Spleen (tissue), 11 donors: ENCODE measurements around the gene RFTN1. TPM values are rescaled to one million over a fixed set of nuclear protein-coding genes. Genes with fewer than 3 reads are reported as not detected.
A peak's percentile ranks its signal among the peaks of the same experiment; 100 is the strongest.

Experiments used
- DNase-seq: peaks from one replicate; pipeline ENCODE4 v3.0.0-alpha.2; 2020
- H3K27ac ChIP-seq, 8 donors: fragments of 200-600 bp; sonication (generic) in 7 of 8; 1 replicate in 4 of 8; 2 replicates in 4 of 8; pipeline versions ENCODE4 v1.5.0 to v1.8.0; 2016 to 2021; ENCODE audit warnings: inconsistent platforms in 4 of 8, mild to moderate bottlenecking in 4 of 8, moderate library complexity in 1 of 8
- H3K27me3 ChIP-seq, 7 donors: fragments of 200-600 bp; sonication (generic) in 6 of 7; replicated peaks in 1 of 7; 1 replicate in 4 of 7; 2 replicates in 3 of 7; pipeline versions ENCODE4 v1.5.0 to v1.8.0; 2016 to 2021; ENCODE audit warnings: inconsistent platforms in 3 of 7, mild to moderate bottlenecking in 1 of 7
- H3K36me3 ChIP-seq, 6 donors: fragments of 200-600 bp; sonication (generic) in 5 of 6; 1 replicate in 4 of 6; 2 replicates in 2 of 6; pipeline versions ENCODE4 v1.5.0 to v1.8.0; 2016 to 2021; ENCODE audit warnings: inconsistent platforms in 2 of 6
- H3K4me1 ChIP-seq, 6 donors: fragments of 200-600 bp; sonication (generic) in 5 of 6; 1 replicate in 3 of 6; 2 replicates in 3 of 6; pipeline versions ENCODE4 v1.5.0 to v1.8.0; 2016 to 2021; ENCODE audit warnings: inconsistent platforms in 3 of 6
- H3K4me3 ChIP-seq, 8 donors: fragments of 200-600 bp; sonication (generic) in 7 of 8; 1 replicate in 4 of 8; 2 replicates in 4 of 8; pipeline versions ENCODE4 v1.5.0 to v1.8.0; 2016 to 2021; ENCODE audit warnings: inconsistent platforms in 4 of 8, mild to moderate bottlenecking in 4 of 8, moderate library complexity in 2 of 8
- H3K9me3 ChIP-seq, 8 donors: fragments of 200-600 bp; sonication (generic) in 7 of 8; 1 replicate in 4 of 8; 2 replicates in 4 of 8; pipeline versions ENCODE4 v1.5.0 to v1.8.0; 2016 to 2021; ENCODE audit warnings: inconsistent platforms in 4 of 8
- POLR2A ChIP-seq, 3 donors: fragments of 450-650 bp; IDR thresholded peaks; one replicate each; pipeline ENCODE4 v1.5.1; 2017; ENCODE audit warnings: antibody characterized with exemption in 3 of 3, mild to moderate bottlenecking in 1 of 3
- POLR2AphosphoS5 ChIP-seq, 3 donors: sonication (generic); formaldehyde crosslinking; IDR thresholded peaks; one replicate each; pipeline ENCODE4 v1.5.1; 2017; ENCODE audit warnings: antibody characterized with exemption in 3 of 3
- WGBS, 5 donors: extraction: QIAGEN DNeasy Blood & Tissue Kit in 3 of 5; methylation state at CpG; one replicate each; pipeline versions ENCODE4 v1.1.5 to v1.1.7; 2013 to 2018; 5-methylcytosine and 5-hydroxymethylcytosine counted together
- intact Hi-C: fragments of 100-400 bp; cut with DNase I; formaldehyde crosslinking; loops from one replicate; pipeline ENCODE4 v1.15.0; 2023; ENCODE audit warnings: low total_unique reads
- polyA plus RNA-seq, 3 donors: library from polyadenylated mRNA; stranded (reverse); fragments of 200-250 nt; gene quantifications; one replicate each; pipeline ENCODE4 v1.2.1, GENCODE V29; 2013
- total RNA-seq, 7 donors: library from RNA; depleted of rRNA in 3 of 7; stranded (reverse); fragments of >200 nt in 3 of 7; fragmentation: NEBNext Ultra II Directional in 4 of 7; extraction: Animal tissue kit (Norgen Biotek cat#: 25700) in 4 of 7; gene quantifications; one replicate each; pipeline versions ENCODE4 v1.1.0 to v1.2.1, GENCODE V29; 2016 to 2021
- TF ChIP-seq, protein P1 (sequence below), 11 experiments: fragments of 200-600 bp in 7 of 11; fragments of 450-650 bp in 4 of 11; sonication (generic) in 4 of 11; IDR thresholded peaks in 8 of 11; conservative IDR thresholded peaks in 3 of 11; 1 replicate in 7 of 11; 2 replicates in 4 of 11; pipeline versions ENCODE4 v1.4.0 to v1.8.0; 2016 to 2021; ENCODE audit warnings: antibody characterized with exemption in 11 of 11, inconsistent platforms in 4 of 11, mild to moderate bottlenecking in 1 of 11
- donor health status: healthy with polysubstance abuse.
- donor health status: DM: no; HTN: no; CAD: no; lungs with moderate emphysema.
- donor health status: DM: no; HTN: no; CAD: no.
- donor health status: Bipolar disorder and iron deficiency.
- donor health status: healthy.
- donor health status: DM: no; HTN: no; CAD: no.
- donor health status: DM: yes; HTN: yes; CAD: no.

The RFTN1 gene
- total and polyA plus RNA-seq, 10 donors = 30.4 to 106 (median 75.3) TPM

GRCh38 chr3:16381426-16381825, 132.1 kb downstream of the RFTN1 start:
- Histone ChIP-seq H3K36me3 (peaks cover 0 to 15% (median 0%) of the 10 kb centered on the region in 6 donors), H3K9me3 (peaks cover 0 to 14% (median 0%) of the 10 kb centered on the region in 8 donors), H3K4me1 (peaks cover 20 to 62% (median 26%) of the 10 kb centered on the region in 6 donors), H3K27ac (no peak overlapping the region), H3K4me3 (no peak overlapping the region), H3K27me3 (no peaks in the 10 kb centered on the region)
- WGBS, 5 donors = 73 to 94% (median 91%) methylated on average over 4 of the region's 4 CpGs
- DNase-seq = no peak
- intact Hi-C loops = no loop called here
- TF ChIP-seq, protein P1, sequence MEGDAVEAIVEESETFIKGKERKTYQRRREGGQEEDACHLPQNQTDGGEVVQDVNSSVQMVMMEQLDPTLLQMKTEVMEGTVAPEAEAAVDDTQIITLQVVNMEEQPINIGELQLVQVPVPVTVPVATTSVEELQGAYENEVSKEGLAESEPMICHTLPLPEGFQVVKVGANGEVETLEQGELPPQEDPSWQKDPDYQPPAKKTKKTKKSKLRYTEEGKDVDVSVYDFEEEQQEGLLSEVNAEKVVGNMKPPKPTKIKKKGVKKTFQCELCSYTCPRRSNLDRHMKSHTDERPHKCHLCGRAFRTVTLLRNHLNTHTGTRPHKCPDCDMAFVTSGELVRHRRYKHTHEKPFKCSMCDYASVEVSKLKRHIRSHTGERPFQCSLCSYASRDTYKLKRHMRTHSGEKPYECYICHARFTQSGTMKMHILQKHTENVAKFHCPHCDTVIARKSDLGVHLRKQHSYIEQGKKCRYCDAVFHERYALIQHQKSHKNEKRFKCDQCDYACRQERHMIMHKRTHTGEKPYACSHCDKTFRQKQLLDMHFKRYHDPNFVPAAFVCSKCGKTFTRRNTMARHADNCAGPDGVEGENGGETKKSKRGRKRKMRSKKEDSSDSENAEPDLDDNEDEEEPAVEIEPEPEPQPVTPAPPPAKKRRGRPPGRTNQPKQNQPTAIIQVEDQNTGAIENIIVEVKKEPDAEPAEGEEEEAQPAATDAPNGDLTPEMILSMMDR (IDR thresholded peaks at IDR 0.05 in 8 of 11, conservative IDR thresholded peaks at IDR 0.05 in 3 of 11) = no peak
- no peak for TF ChIP-seq POLR2AphosphoS5 (IDR thresholded peaks at IDR 0.05)
- TF ChIP-seq POLR2A (IDR thresholded peaks at IDR 0.05) = no peak

- Histone ChIP-seq H3K36me3 (peaks cover 0 to 23% (median 0%) of the 10 kb centered on the region in 6 donors), H3K27me3 (no peaks in the 10 kb centered on the region), H3K4me1 (peaks cover 22 to 72% (median 31%) of the 10 kb centered on the region in 6 donors), H3K4me3 (no peak overlapping the region), H3K9me3 (peaks cover 0 to 14% (median 0%) of the 10 kb centered on the region in 8 donors), H3K27ac (no peak overlapping the region)
- TF ChIP-seq POLR2AphosphoS5 (IDR thresholded peaks at IDR 0.05) (no peak), POLR2A (IDR thresholded peaks at IDR 0.05) (no peak)
- TF ChIP-seq, protein P1 (IDR thresholded peaks at IDR 0.05 in 8 of 11, conservative IDR thresholded peaks at IDR 0.05 in 3 of 11) = no peak
- intact Hi-C loops = no loop called here
- no peak for DNase-seq
- WGBS, 5 donors = 75 to 94% (median 89%) methylated on average over 1 of the region's 1 CpG
Measured at GRCh38 chr3:16380421-16380820, 133.1 kb downstream of the RFTN1 start.

DNA sequence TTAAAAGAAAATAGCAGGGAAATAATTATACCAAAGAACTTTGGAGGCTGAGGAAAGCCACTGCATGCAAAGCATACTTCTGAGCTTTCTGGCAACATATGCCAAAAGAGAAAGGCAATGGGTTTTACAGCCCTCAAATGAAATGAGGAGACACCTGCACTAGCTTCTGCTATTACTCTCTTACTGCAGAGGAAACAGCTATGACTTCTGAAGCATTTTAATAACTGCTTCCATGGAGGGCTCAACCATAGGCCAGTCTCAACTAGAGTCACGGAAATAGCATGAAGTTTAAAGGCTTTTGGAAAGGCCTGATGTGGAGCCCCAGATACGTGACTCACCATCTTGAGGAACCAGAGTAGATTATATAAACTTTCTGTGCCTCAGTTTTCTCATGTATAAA, 133.7 kb downstream of the RFTN1 start:
- H3K4me1 ChIP-seq = peaks cover 23 to 74% (median 36%) of the 10 kb centered on the region in 6 donors

GRCh38 chr3:16378920-16379319, 134.6 kb downstream of the RFTN1 start:
- 51 to 74% (median 55%) methylated on average over 3 of the region's 3 CpGs for WGBS, 5 donors
- TF ChIP-seq, protein P1 (IDR thresholded peaks at IDR 0.05 in 8 of 11, conservative IDR thresholded peaks at IDR 0.05 in 3 of 11) = no peak
- Histone ChIP-seq H3K4me3 (no peak overlapping the region), H3K27me3 (no peaks in the 10 kb centered on the region), H3K4me1 (peaks cover 24 to 82% (median 45%) of the 10 kb centered on the region in 6 donors), H3K27ac (peak overlapping the region in 7 of 8 donors; percentile 10 to 60 (median 32)), H3K9me3 (peaks cover 0 to 14% (median 0%) of the 10 kb centered on the region in 8 donors), H3K36me3 (peaks cover 0 to 28% (median 0%) of the 10 kb centered on the region in 6 donors)
- intact Hi-C loops = no loop called here
- DNase-seq = no peak

More for the DNA sequence above, 133.7 kb downstream of the RFTN1 start:
- intact Hi-C loops = no loop called here
- no peak overlapping the region for H3K27ac ChIP-seq
- H3K27me3 ChIP-seq = no peaks in the 10 kb centered on the region
- DNase-seq = no peak
- TF ChIP-seq POLR2A (IDR thresholded peaks at IDR 0.05) = no peak
- no peak for TF ChIP-seq POLR2AphosphoS5 (IDR thresholded peaks at IDR 0.05)
- TF ChIP-seq, protein P1 (IDR thresholded peaks at IDR 0.05 in 8 of 11, conservative IDR thresholded peaks at IDR 0.05 in 3 of 11) = no peak
- H3K9me3 ChIP-seq = peaks cover 0 to 14% (median 0%) of the 10 kb centered on the region in 8 donors
- WGBS, 5 donors = 35 to 54% (median 43%) methylated on average over 2 of the region's 2 CpGs
- peaks cover 0 to 28% (median 0%) of the 10 kb centered on the region in 6 donors for H3K36me3 ChIP-seq
- no peak overlapping the region for H3K4me3 ChIP-seq
